Tibial artery (tissue), 4 donors: ENCODE data around the gene C19orf73.
A peak's percentile ranks its signal among the peaks of the same experiment; 100 is the strongest.

Experiments used
- DNase-seq, 2 donors: peaks; one replicate each; pipeline ENCODE4 v3.0.0-alpha.2; 2019
- H3K27ac ChIP-seq, 2 donors: fragments of 200-600 bp; sonication (generic) in 1 of 2; 1 replicate in 1 of 2; 2 replicates in 1 of 2; pipeline ENCODE4 v1.5.1; 2018 to 2019; ENCODE audit warnings: mild to moderate bottlenecking in 1 of 2
- H3K27me3 ChIP-seq, 2 donors: fragments of 200-600 bp; sonication (generic) in 1 of 2; one replicate each; pipeline versions ENCODE4 v1.5.1 to v1.6.0; 2016 to 2019
- H3K36me3 ChIP-seq, 3 donors: fragments of 200-600 bp; sonication (generic) in 2 of 3; one replicate each; pipeline ENCODE4 v1.5.1; 2016 to 2019; ENCODE audit warnings: mild to moderate bottlenecking in 2 of 3
- H3K4me1 ChIP-seq, 4 donors: fragments of 200-600 bp; sonication (generic) in 2 of 4; 1 replicate in 3 of 4; 2 replicates in 1 of 4; pipeline ENCODE4 v1.5.1; 2016 to 2019
- H3K4me3 ChIP-seq, 2 donors: fragments of 200-600 bp; sonication (generic) in 1 of 2; 1 replicate in 1 of 2; 2 replicates in 1 of 2; pipeline ENCODE4 v1.5.1; 2018 to 2019; ENCODE audit warnings: mild to moderate bottlenecking in 2 of 2
- H3K9me3 ChIP-seq, 3 donors: fragments of 200-600 bp; sonication (generic) in 1 of 3; one replicate each; pipeline ENCODE4 v1.5.1; 2016 to 2019
- intact Hi-C: fragments of 100-400 bp; cut with DNase I; formaldehyde crosslinking; loops from one replicate; pipeline ENCODE4 v1.15.0; 2023; ENCODE audit warnings: low total_unique reads
- TF ChIP-seq, protein P1 (sequence below), 2 experiments: fragments of 200-600 bp in 1 of 2; fragments of 450-650 bp in 1 of 2; IDR thresholded peaks; one replicate each; pipeline ENCODE4 v1.5.1; 2017 to 2019; ENCODE audit warnings: antibody characterized with exemption in 2 of 2, mild to moderate bottlenecking in 1 of 2, moderate library complexity in 1 of 2

The C19orf73 gene

DNA sequence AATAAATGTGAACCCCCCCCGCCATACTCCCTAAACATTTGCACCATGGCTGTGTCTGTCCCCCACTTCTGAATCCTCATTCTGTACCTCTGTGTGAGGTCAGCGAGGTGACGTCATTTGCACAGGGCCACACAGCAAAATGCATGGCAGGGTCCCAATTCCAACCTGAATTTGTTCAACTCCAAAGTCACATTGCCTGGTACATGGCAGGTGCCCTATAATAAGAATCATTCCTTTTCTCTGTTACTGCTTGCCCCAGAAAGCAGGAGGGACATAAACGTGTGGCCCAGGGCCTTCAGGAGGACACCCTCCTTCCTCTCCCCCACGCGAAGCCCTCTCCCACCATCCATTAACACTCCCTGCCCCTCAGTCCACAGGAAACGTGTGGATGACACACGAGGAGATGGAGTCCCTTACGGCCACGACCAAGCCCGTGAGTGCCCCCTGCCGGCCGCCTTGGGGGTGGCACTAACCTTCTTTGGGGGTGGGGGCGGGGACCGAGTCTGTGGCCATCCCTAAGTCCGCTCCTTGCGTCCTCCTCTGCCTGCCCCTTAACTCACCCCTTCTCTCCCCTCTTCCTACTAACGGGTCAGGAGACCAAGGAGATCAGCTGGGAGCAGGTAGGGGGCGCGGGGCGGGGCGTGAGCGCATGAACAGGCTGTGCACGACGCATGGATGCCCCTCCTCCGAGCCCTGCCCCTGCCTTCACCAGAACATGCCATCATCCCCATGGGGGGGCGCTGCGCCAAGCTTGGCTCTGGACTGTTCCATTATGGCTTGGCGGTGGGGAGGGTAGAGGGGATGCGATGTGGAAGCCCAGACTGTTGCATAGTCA lies 26.8 kb upstream of the C19orf73 start:
- H3K4me1 ChIP-seq: peaks cover 0 to 49% (median 32%) of the 10 kb centered on the region in 4 donors
- H3K4me3 ChIP-seq: peak overlapping the region; percentile 34 to 44
- H3K36me3 ChIP-seq: no peaks in the 10 kb centered on the region
- H3K27ac ChIP-seq: peak overlapping the region; percentile 13 to 35
- peak; percentile 76 to 88 for DNase-seq
- TF ChIP-seq, protein P1, sequence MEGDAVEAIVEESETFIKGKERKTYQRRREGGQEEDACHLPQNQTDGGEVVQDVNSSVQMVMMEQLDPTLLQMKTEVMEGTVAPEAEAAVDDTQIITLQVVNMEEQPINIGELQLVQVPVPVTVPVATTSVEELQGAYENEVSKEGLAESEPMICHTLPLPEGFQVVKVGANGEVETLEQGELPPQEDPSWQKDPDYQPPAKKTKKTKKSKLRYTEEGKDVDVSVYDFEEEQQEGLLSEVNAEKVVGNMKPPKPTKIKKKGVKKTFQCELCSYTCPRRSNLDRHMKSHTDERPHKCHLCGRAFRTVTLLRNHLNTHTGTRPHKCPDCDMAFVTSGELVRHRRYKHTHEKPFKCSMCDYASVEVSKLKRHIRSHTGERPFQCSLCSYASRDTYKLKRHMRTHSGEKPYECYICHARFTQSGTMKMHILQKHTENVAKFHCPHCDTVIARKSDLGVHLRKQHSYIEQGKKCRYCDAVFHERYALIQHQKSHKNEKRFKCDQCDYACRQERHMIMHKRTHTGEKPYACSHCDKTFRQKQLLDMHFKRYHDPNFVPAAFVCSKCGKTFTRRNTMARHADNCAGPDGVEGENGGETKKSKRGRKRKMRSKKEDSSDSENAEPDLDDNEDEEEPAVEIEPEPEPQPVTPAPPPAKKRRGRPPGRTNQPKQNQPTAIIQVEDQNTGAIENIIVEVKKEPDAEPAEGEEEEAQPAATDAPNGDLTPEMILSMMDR (IDR thresholded peaks at IDR 0.05): peak; percentile 75 to 94
- H3K9me3 ChIP-seq: no peaks in the 10 kb centered on the region
- no peaks in the 10 kb centered on the region for H3K27me3 ChIP-seq
- intact Hi-C loops: loop anchor here (5.0 kb wide), 2 partner anchors 48 to 52 kb away; no protein-coding TSS in a partner anchor

GRCh38 chr19:49142866-49143335 lies 24.0 kb upstream of the C19orf73 start:
- Histone ChIP-seq H3K4me1 (peaks cover 0 to 26% (median 21%) of the 10 kb centered on the region in 4 donors), H3K9me3 (no peaks in the 10 kb centered on the region), H3K36me3 (no peaks in the 10 kb centered on the region), H3K4me3 (peak overlapping the region; percentile 46 to 57), H3K27me3 (no peaks in the 10 kb centered on the region), H3K27ac (no peak overlapping the region)
- TF ChIP-seq, protein P1 (IDR thresholded peaks at IDR 0.05): no peak
- intact Hi-C loops: loop anchor here (5.0 kb wide), 1 partner anchor 36 kb away; no protein-coding TSS in a partner anchor
- DNase-seq: peak; percentile 87 to 93

- Histone ChIP-seq H3K4me1 (peaks cover 0 to 22% (median 20%) of the 10 kb centered on the region in 4 donors), H3K27me3 (peaks cover 0 to 6% of the 10 kb centered on the region in 2 donors), H3K36me3 (no peaks in the 10 kb centered on the region), H3K9me3 (no peaks in the 10 kb centered on the region), H3K27ac (no peak overlapping the region), H3K4me3 (no peak overlapping the region)
- intact Hi-C loops: loop anchor here (5.0 kb wide), 1 partner anchor 34 kb away; no protein-coding TSS in a partner anchor
- no peak for DNase-seq
- TF ChIP-seq, protein P1 (IDR thresholded peaks at IDR 0.05): no peak
These were observed 22.4 kb upstream of the C19orf73 start for GRCh38 chr19:49141352-49141751.

GRCh38 chr19:49140951-49141350 lies 22.0 kb upstream of the C19orf73 start:
- intact Hi-C loops: loop anchor here (5.0 kb wide), 1 partner anchor 34 kb away; no protein-coding TSS in a partner anchor
- TF ChIP-seq, protein P1 (IDR thresholded peaks at IDR 0.05): no peak
- Histone ChIP-seq H3K4me3 (no peak overlapping the region), H3K27ac (no peak overlapping the region), H3K9me3 (no peaks in the 10 kb centered on the region), H3K4me1 (peaks cover 0 to 18% (median 16%) of the 10 kb centered on the region in 4 donors), H3K27me3 (peaks cover 0 to 10% of the 10 kb centered on the region in 2 donors), H3K36me3 (no peaks in the 10 kb centered on the region)
- DNase-seq: no peak

- DNase-seq: no peak
- Histone ChIP-seq H3K4me3 (no peak overlapping the region), H3K36me3 (no peaks in the 10 kb centered on the region), H3K27ac (no peak overlapping the region), H3K9me3 (no peaks in the 10 kb centered on the region), H3K27me3 (peaks cover 0 to 39% of the 10 kb centered on the region in 2 donors), H3K4me1 (peaks cover 0 to 15% (median 6%) of the 10 kb centered on the region in 4 donors)
- TF ChIP-seq, protein P1 (IDR thresholded peaks at IDR 0.05): no peak
- intact Hi-C loops: no loop called here
These were observed 17.8 kb upstream of the C19orf73 start for GRCh38 chr19:49136771-49137171.
